KMS-11 (cell line): ENCODE measurements around the gene G6PC3.

Experiments
- H2AFZ ChIP-seq: fragments of 200-600 bp; sonication (generic); 2 replicates; pipeline ENCODE4 v1.6.1; 2016; ENCODE audit warnings: antibody characterized with exemption, mixed run types, low read depth
- H3K27ac ChIP-seq: fragments of 200-600 bp; sonication (generic); 2 replicates; pipeline ENCODE4 v1.6.1; 2016; ENCODE audit warnings: mild to moderate bottlenecking, mixed run types
- H3K27me3 ChIP-seq: fragments of 200-600 bp; sonication (generic); 2 replicates; pipeline ENCODE4 v1.6.1; 2017; ENCODE audit warnings: mild to moderate bottlenecking, low read depth, mixed run types, moderate library complexity; ENCODE audit not compliant: insufficient read depth
- H3K36me3 ChIP-seq: fragments of 200-600 bp; sonication (generic); 2 replicates; pipeline ENCODE4 v1.6.1; 2017; ENCODE audit warnings: mild to moderate bottlenecking, mixed run types; ENCODE audit not compliant: insufficient read depth
- H3K4me1 ChIP-seq: fragments of 200-600 bp; sonication (generic); 2 replicates; pipeline ENCODE4 v1.6.1; 2016; ENCODE audit warnings: mild to moderate bottlenecking, low read depth, mixed run types; ENCODE audit not compliant: poor library complexity, severe bottlenecking
- H3K4me2 ChIP-seq: fragments of 200-600 bp; sonication (generic); 2 replicates; pipeline ENCODE4 v1.7.0; 2016; ENCODE audit warnings: mild to moderate bottlenecking, mixed run types
- H3K4me3 ChIP-seq: fragments of 200-600 bp; sonication (generic); IDR thresholded peaks from 2 replicates; pipeline ENCODE4 v1.6.1; 2017; ENCODE audit warnings: low read depth, low read length, mixed read lengths; ENCODE audit not compliant: insufficient read depth
- H3K79me2 ChIP-seq: fragments of 200-600 bp; sonication (generic); 2 replicates; pipeline ENCODE4 v1.6.1; 2016; ENCODE audit warnings: low read depth, mixed run types; ENCODE audit not compliant: insufficient read depth
- H3K9ac ChIP-seq: fragments of 200-600 bp; sonication (generic); 2 replicates; pipeline ENCODE4 v1.6.1; 2016; ENCODE audit warnings: mild to moderate bottlenecking, mixed run types
- H4K20me1 ChIP-seq: fragments of 200-600 bp; sonication (generic); 2 replicates; pipeline ENCODE4 v1.6.1; 2016; ENCODE audit warnings: mild to moderate bottlenecking, mixed run types; ENCODE audit not compliant: insufficient read depth
- CTCF ChIP-seq: fragments of 200-600 bp; sonication (generic); conservative IDR thresholded peaks from 2 replicates; pipeline ENCODE4 v1.6.1; 2017; ENCODE audit warnings: low read depth, mild to moderate bottlenecking, antibody characterized with exemption, low read length, moderate library complexity, mixed read lengths

Gene G6PC3

GRCh38 chr17:44077595-44077909 lies 7.0 kb downstream of the G6PC3 start:
- Histone ChIP-seq H3K79me2 (peaks cover 5% of the 10 kb centered on the region; the same call in 1 of the 2 replicates), H3K27me3 (no peaks in the 10 kb centered on the region), H3K4me1 (peaks cover 5% of the 10 kb centered on the region), H3K27ac (no peak overlapping the region), H4K20me1 (no peaks in the 10 kb centered on the region), H3K4me3 (no peak overlapping the region), H3K4me2 (no peak overlapping the region), H3K9ac (no peak overlapping the region), H2AFZ (no peak overlapping the region), H3K36me3 (no peaks in the 10 kb centered on the region)
- no peak for TF ChIP-seq CTCF

- Histone ChIP-seq H3K4me1 (no peaks in the 10 kb centered on the region), H3K36me3 (no peaks in the 10 kb centered on the region), H3K79me2 (no peaks in the 10 kb centered on the region), H3K27me3 (no peaks in the 10 kb centered on the region), H3K27ac (no peak overlapping the region), H4K20me1 (no peaks in the 10 kb centered on the region), H2AFZ (no peak overlapping the region), H3K4me2 (no peak overlapping the region), H3K9ac (no peak overlapping the region), H3K4me3 (no peak overlapping the region)
- no peak for TF ChIP-seq CTCF
Measured at GRCh38 chr17:44078412-44078811, 7.9 kb downstream of the G6PC3 start.

- Histone ChIP-seq H3K9ac (no peak overlapping the region), H3K36me3 (no peaks in the 10 kb centered on the region), H4K20me1 (no peaks in the 10 kb centered on the region), H3K79me2 (no peaks in the 10 kb centered on the region; the same call in 1 of the 2 replicates), H3K4me3 (no peak overlapping the region), H3K4me2 (no peak overlapping the region), H3K27me3 (no peaks in the 10 kb centered on the region), H2AFZ (no peak overlapping the region), H3K4me1 (no peaks in the 10 kb centered on the region), H3K27ac (no peak overlapping the region)
- TF ChIP-seq CTCF = no peak
Measured at GRCh38 chr17:44079877-44080821, 9.6 kb downstream of the G6PC3 start.

- Histone ChIP-seq H4K20me1 (no peaks in the 10 kb centered on the region), H3K79me2 (no peaks in the 10 kb centered on the region; the same call in 1 of the 2 replicates), H2AFZ (no peak overlapping the region), H3K4me1 (no peaks in the 10 kb centered on the region), H3K4me3 (no peak overlapping the region), H3K9ac (no peak overlapping the region), H3K4me2 (no peak overlapping the region), H3K36me3 (no peaks in the 10 kb centered on the region), H3K27me3 (no peaks in the 10 kb centered on the region), H3K27ac (no peak overlapping the region)
- TF ChIP-seq CTCF = no peak
Measured at GRCh38 chr17:44081681-44082080, 11.1 kb downstream of the G6PC3 start.
